Measurements from ENCODE around the gene PRMT2. TPM values are rescaled to one million over a fixed set of nuclear protein-coding genes. Genes with fewer than 3 reads are reported as not detected.

Gene PRMT2
- polyA plus RNA-seq, 2 of the 4 experiments (the other 2 are of a cell fraction), result 69.2 to 75.1 TPM

DNA sequence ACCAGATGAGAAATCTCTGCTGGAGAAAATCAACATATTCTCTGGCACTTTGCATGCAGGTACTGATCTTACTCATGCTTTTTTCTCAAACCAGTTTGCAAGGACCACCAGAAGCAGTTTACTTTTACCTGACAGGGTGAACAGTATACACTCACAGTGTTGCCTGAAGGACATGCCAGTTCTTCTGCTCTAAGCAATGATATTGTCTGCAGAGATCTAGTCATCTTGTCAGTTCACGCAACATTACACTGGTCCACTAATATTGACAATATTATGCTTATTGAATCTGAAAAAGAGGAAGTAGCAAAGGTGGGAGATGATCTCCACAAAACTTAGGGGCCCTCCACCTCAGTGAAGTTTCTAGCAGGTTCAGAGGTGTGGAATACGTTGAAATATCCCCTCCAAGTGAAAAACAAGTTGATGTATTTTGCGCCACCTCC is 26.8 kb upstream of the PRMT2 start:
- FAIRE-seq (no peak), DNase-seq (ENCODE audit: low read depth in 1 of 2, low spot score in 1 of 2) (no peak), ATAC-seq (no peak)
- POLR2A ChIA-PET, result interaction anchor here (0.9 kb wide), 1 partner anchor 27 kb away, joined by 13 read pairs; the partner anchor contains the start of gene PRMT2
- no peak overlapping the region for H3K4me2 ChIP-seq
- no peaks in the 10 kb centered on the region; the same call in 2 of the 3 replicates for H3K9me3 ChIP-seq
- H3K4me3 ChIP-seq, result no peak overlapping the region
- no peak for TF ChIP-seq CBX8 (IDR thresholded peaks at IDR 0.05)
- TF ChIP-seq ZNF302 (CRISPR knock-in tag; IDR thresholded peaks at IDR 0.05), result no peak
- no peak for TF ChIP-seq SREBF2 (IDR thresholded peaks at IDR 0.05)
- no peak for TF ChIP-seq JUN (IDR thresholded peaks at IDR 0.05)
- TF ChIP-seq, protein P1, sequence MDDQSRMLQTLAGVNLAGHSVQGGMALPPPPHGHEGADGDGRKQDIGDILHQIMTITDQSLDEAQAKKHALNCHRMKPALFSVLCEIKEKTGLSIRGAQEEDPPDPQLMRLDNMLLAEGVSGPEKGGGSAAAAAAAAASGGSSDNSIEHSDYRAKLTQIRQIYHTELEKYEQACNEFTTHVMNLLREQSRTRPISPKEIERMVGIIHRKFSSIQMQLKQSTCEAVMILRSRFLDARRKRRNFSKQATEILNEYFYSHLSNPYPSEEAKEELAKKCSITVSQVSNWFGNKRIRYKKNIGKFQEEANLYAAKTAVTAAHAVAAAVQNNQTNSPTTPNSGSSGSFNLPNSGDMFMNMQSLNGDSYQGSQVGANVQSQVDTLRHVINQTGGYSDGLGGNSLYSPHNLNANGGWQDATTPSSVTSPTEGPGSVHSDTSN (IDR thresholded peaks at IDR 0.05), result no peak
- TF ChIP-seq FOSB (CRISPR knock-in tag; IDR thresholded peaks at IDR 0.05), result no peak
- TF ChIP-seq RAD21 (conservative IDR thresholded peaks at IDR 0.05 in 1 of 2, IDR thresholded peaks at IDR 0.05 in 1 of 2), result no peak
- no peak for TF ChIP-seq NFE2L2 (conservative IDR thresholded peaks at IDR 0.05; ENCODE audit: low read length)
- TF ChIP-seq, protein P2, sequence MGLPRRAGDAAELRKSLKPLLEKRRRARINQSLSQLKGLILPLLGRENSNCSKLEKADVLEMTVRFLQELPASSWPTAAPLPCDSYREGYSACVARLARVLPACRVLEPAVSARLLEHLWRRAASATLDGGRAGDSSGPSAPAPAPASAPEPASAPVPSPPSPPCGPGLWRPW (IDR thresholded peaks at IDR 0.05), result no peak
- no peak for TF ChIP-seq EHMT2 (IDR thresholded peaks at IDR 0.05; ENCODE audit: low read depth)
- TF ChIP-seq, protein P3, sequence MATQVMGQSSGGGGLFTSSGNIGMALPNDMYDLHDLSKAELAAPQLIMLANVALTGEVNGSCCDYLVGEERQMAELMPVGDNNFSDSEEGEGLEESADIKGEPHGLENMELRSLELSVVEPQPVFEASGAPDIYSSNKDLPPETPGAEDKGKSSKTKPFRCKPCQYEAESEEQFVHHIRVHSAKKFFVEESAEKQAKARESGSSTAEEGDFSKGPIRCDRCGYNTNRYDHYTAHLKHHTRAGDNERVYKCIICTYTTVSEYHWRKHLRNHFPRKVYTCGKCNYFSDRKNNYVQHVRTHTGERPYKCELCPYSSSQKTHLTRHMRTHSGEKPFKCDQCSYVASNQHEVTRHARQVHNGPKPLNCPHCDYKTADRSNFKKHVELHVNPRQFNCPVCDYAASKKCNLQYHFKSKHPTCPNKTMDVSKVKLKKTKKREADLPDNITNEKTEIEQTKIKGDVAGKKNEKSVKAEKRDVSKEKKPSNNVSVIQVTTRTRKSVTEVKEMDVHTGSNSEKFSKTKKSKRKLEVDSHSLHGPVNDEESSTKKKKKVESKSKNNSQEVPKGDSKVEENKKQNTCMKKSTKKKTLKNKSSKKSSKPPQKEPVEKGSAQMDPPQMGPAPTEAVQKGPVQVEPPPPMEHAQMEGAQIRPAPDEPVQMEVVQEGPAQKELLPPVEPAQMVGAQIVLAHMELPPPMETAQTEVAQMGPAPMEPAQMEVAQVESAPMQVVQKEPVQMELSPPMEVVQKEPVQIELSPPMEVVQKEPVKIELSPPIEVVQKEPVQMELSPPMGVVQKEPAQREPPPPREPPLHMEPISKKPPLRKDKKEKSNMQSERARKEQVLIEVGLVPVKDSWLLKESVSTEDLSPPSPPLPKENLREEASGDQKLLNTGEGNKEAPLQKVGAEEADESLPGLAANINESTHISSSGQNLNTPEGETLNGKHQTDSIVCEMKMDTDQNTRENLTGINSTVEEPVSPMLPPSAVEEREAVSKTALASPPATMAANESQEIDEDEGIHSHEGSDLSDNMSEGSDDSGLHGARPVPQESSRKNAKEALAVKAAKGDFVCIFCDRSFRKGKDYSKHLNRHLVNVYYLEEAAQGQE (IDR thresholded peaks at IDR 0.05), result no peak
- no peak for TF ChIP-seq FOXS1 (CRISPR knock-in tag; IDR thresholded peaks at IDR 0.05)
- TF ChIP-seq, protein P4, sequence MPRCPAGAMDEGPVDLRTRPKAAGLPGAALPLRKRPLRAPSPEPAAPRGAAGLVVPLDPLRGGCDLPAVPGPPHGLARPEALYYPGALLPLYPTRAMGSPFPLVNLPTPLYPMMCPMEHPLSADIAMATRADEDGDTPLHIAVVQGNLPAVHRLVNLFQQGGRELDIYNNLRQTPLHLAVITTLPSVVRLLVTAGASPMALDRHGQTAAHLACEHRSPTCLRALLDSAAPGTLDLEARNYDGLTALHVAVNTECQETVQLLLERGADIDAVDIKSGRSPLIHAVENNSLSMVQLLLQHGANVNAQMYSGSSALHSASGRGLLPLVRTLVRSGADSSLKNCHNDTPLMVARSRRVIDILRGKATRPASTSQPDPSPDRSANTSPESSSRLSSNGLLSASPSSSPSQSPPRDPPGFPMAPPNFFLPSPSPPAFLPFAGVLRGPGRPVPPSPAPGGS (IDR thresholded peaks at IDR 0.05), result no peak
- TF ChIP-seq HOXB13 (CRISPR knock-in tag; IDR thresholded peaks at IDR 0.05; ENCODE audit: low read depth), result no peak
- TF ChIP-seq, protein P5, sequence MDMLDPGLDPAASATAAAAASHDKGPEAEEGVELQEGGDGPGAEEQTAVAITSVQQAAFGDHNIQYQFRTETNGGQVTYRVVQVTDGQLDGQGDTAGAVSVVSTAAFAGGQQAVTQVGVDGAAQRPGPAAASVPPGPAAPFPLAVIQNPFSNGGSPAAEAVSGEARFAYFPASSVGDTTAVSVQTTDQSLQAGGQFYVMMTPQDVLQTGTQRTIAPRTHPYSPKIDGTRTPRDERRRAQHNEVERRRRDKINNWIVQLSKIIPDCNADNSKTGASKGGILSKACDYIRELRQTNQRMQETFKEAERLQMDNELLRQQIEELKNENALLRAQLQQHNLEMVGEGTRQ (IDR thresholded peaks at IDR 0.05), result no peak
- TF ChIP-seq, protein P6, sequence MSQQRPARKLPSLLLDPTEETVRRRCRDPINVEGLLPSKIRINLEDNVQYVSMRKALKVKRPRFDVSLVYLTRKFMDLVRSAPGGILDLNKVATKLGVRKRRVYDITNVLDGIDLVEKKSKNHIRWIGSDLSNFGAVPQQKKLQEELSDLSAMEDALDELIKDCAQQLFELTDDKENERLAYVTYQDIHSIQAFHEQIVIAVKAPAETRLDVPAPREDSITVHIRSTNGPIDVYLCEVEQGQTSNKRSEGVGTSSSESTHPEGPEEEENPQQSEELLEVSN (IDR thresholded peaks at IDR 0.05; ENCODE audit: borderline replicate concordance, low read depth), result no peak
- TF ChIP-seq, protein P7, sequence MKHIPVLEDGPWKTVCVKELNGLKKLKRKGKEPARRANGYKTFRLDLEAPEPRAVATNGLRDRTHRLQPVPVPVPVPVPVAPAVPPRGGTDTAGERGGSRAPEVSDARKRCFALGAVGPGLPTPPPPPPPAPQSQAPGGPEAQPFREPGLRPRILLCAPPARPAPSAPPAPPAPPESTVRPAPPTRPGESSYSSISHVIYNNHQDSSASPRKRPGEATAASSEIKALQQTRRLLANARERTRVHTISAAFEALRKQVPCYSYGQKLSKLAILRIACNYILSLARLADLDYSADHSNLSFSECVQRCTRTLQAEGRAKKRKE (CRISPR knock-in tag; IDR thresholded peaks at IDR 0.05; ENCODE audit: low read depth), result no peak
- TF ChIP-seq CHD2 (IDR thresholded peaks at IDR 0.05; ENCODE audit: low read length, partially characterized antibody), result no peak
- TF ChIP-seq CEBPB (IDR thresholded peaks at IDR 0.05), result no peak
- no peak for TF ChIP-seq MYC (IDR thresholded peaks at IDR 0.05; ENCODE audit: borderline replicate concordance, low read length)
- 35% methylated on average over 3 of the region's 3 CpGs for WGBS (ENCODE audit: missing lambda C conversion rate)
- H3K27ac ChIP-seq, result no peak overlapping the region
- H3K4me1 ChIP-seq, result no peaks in the 10 kb centered on the region
- CTCF ChIA-PET, result interaction anchor here (0.9 to 1.1 kb wide), 2 partner anchors 21 to 31 kb away, joined by 3 to 4 read pairs; no protein-coding TSS in a partner anchor

Measured in A549 (cell line).